Measurements from ENCODE around the gene PRODH.
"Not testable (repeated sequence)": the region's sequence is repeated elsewhere in the genome, so short reads cannot be mapped to it uniquely, and the experiment has no call there.

DNA sequence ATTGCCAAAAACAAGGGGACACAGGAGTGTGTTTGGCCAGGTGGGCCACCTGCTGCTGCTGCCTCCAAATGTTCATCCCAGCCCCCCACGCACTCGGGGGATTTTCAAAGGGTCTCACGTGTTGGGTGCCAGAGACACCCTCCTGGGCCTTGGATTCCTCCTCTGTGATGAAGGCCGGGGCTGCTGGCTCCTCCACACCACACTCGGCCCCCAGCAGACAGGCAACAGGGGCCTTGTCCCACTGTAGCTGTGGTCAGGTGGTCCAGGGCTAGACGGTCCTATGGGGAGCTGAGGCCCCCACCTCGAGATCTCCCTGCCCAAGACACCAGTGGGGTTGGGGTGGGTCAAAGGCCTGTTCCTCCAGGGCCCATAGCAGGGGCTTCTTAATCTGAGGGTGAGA lies 25.1 kb upstream of the PRODH start:
- TF ChIP-seq, protein P1, sequence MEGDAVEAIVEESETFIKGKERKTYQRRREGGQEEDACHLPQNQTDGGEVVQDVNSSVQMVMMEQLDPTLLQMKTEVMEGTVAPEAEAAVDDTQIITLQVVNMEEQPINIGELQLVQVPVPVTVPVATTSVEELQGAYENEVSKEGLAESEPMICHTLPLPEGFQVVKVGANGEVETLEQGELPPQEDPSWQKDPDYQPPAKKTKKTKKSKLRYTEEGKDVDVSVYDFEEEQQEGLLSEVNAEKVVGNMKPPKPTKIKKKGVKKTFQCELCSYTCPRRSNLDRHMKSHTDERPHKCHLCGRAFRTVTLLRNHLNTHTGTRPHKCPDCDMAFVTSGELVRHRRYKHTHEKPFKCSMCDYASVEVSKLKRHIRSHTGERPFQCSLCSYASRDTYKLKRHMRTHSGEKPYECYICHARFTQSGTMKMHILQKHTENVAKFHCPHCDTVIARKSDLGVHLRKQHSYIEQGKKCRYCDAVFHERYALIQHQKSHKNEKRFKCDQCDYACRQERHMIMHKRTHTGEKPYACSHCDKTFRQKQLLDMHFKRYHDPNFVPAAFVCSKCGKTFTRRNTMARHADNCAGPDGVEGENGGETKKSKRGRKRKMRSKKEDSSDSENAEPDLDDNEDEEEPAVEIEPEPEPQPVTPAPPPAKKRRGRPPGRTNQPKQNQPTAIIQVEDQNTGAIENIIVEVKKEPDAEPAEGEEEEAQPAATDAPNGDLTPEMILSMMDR (IDR thresholded peaks at IDR 0.05), result not testable (repeated sequence)
- TF ChIP-seq POLR2A, POLR2AphosphoS5 (IDR thresholded peaks at IDR 0.05): not testable (repeated sequence)

All from prostate gland (tissue), 2 donors.